Measurements from ENCODE around the gene MIB1.

- no peak for TF ChIP-seq NANOG (IDR thresholded peaks at IDR 0.05; ENCODE audit: borderline replicate concordance)
- peak; percentile 20 to 21; a peak in 3 of 4 replicates for TF ChIP-seq CTCF (conservative IDR thresholded peaks at IDR 0.05; ENCODE audit: low read depth in 2 of 2)
- no peak for TF ChIP-seq EZH2 (IDR thresholded peaks at IDR 0.05; ENCODE audit: low read depth, unreplicated experiment)
- TF ChIP-seq ZNF114 (CRISPR knock-in tag; IDR thresholded peaks at IDR 0.05), result no peak
- no peak for TF ChIP-seq POLR2AphosphoS5 (IDR thresholded peaks at IDR 0.05; ENCODE audit: low read depth)
These were observed 4.6 kb downstream of the MIB1 start for GRCh38 chr18:21745231-21745630.

Data from GM23338 (cell line).